Vagina (tissue), 2 donors: Measurements from ENCODE around the gene WNT5A. TPM values are rescaled to one million over a fixed set of nuclear protein-coding genes. Genes with fewer than 3 reads are reported as not detected.

ENCODE experiments used
- DNase-seq, 2 donors: peaks; one replicate each; pipeline ENCODE4 v3.0.0-alpha.2; 2017; ENCODE audit errors: extremely low spot score in 2 of 2
- H3K27ac ChIP-seq: fragments of 200-600 bp; sonication (generic); one replicate; pipeline ENCODE4 v1.5.1; 2019
- H3K27me3 ChIP-seq: fragments of 200-600 bp; sonication (generic); one replicate; pipeline ENCODE4 v1.5.1; 2019
- H3K36me3 ChIP-seq, 2 donors: fragments of 200-600 bp; sonication (generic); one replicate each; pipeline ENCODE4 v1.5.1; 2017 to 2019
- H3K4me1 ChIP-seq: fragments of 200-600 bp; sonication (generic); one replicate; pipeline ENCODE4 v1.5.1; 2019
- H3K4me3 ChIP-seq, 2 donors: fragments of 200-600 bp; sonication (generic); 1 replicate in 1 of 2; 2 replicates in 1 of 2; pipeline ENCODE4 v1.5.1; 2016 to 2019
- H3K9me3 ChIP-seq: fragments of 200-600 bp; sonication (generic); one replicate; pipeline ENCODE4 v1.5.1; 2019
- POLR2A ChIP-seq, 2 donors: fragments of 450-650 bp; IDR thresholded peaks; one replicate each; pipeline ENCODE4 v1.6.1; 2017; ENCODE audit warnings: antibody characterized with exemption in 2 of 2, mild to moderate bottlenecking in 2 of 2, moderate library complexity in 2 of 2
- POLR2AphosphoS5 ChIP-seq, 2 donors: sonication (generic); formaldehyde crosslinking; IDR thresholded peaks; one replicate each; pipeline ENCODE4 v1.9.0; 2017; ENCODE audit warnings: antibody characterized with exemption in 2 of 2, mild to moderate bottlenecking in 2 of 2, low read depth in 1 of 2; ENCODE audit not compliant: insufficient read depth in 1 of 2
- intact Hi-C: fragments of 100-400 bp; cut with DNase I; formaldehyde crosslinking; loops from one replicate; pipeline ENCODE4 v1.15.1; 2023
- total RNA-seq: library from RNA; depleted of rRNA; stranded (reverse); fragments of >200 nt; gene quantifications from one replicate; pipeline ENCODE4 v1.2.3, GENCODE V29; 2016
- TF ChIP-seq, protein P1 (sequence below), 3 experiments: fragments of 450-650 bp in 2 of 3; fragments of 200-600 bp in 1 of 3; sonication (generic) in 1 of 3; IDR thresholded peaks; one replicate each; pipeline ENCODE4 v1.5.1; 2017 to 2019; ENCODE audit warnings: antibody characterized with exemption in 3 of 3, mild to moderate bottlenecking in 2 of 3, moderate library complexity in 2 of 3

The WNT5A gene
- total RNA-seq, 1 donor from 2014 or later = 52.3 TPM

DNA sequence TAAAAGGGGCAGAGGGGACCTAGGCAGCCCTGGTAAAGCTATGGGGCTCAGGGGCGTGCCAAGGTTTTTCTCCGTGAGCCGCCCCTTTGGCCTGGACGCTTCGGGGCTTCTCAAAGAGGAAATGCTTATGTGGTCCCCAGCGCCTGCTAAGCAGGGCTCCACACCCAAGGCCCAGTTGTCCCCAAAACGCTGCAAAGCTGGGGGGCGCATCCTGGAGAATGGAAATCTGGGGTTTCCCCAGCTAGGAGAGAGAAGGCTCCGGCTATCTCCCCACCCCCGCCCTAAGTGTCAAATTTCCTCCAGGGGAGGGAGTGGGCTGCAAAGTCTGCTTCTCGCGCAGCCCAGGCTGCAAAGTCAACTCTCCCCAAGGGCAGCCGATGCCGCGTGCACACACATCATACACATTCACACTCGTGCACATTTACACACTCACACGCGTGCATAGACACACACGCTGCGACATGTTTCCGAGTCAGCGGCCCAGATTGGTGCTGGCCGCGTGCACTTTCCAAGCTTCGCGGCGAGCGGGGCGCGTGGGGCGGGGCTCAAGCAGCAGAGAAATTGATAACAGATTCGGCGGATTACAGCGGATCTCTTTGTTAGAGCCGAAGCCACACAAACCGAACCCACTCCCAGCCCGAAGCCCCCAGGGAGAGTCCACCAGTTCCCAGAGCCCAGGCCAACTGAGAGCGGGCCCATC is 4.5 kb downstream of the WNT5A start:
- Histone ChIP-seq H3K4me1 (peaks cover 41% of the 10 kb centered on the region), H3K36me3 (no peaks in the 10 kb centered on the region), H3K4me3 (peak overlapping the region; percentile 42 to 43), H3K27me3 (no peaks in the 10 kb centered on the region), H3K9me3 (no peaks in the 10 kb centered on the region), H3K27ac (peak overlapping the region; percentile 30)
- DNase-seq = no peak
- TF ChIP-seq, protein P1, sequence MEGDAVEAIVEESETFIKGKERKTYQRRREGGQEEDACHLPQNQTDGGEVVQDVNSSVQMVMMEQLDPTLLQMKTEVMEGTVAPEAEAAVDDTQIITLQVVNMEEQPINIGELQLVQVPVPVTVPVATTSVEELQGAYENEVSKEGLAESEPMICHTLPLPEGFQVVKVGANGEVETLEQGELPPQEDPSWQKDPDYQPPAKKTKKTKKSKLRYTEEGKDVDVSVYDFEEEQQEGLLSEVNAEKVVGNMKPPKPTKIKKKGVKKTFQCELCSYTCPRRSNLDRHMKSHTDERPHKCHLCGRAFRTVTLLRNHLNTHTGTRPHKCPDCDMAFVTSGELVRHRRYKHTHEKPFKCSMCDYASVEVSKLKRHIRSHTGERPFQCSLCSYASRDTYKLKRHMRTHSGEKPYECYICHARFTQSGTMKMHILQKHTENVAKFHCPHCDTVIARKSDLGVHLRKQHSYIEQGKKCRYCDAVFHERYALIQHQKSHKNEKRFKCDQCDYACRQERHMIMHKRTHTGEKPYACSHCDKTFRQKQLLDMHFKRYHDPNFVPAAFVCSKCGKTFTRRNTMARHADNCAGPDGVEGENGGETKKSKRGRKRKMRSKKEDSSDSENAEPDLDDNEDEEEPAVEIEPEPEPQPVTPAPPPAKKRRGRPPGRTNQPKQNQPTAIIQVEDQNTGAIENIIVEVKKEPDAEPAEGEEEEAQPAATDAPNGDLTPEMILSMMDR (IDR thresholded peaks at IDR 0.05) = no peak
- peak in 1 of 2 donors; percentile 16 for TF ChIP-seq POLR2AphosphoS5 (IDR thresholded peaks at IDR 0.05; ENCODE audit: insufficient read depth in 1 of 2, low read depth in 1 of 2)
- intact Hi-C loops = no loop called here

DNA sequence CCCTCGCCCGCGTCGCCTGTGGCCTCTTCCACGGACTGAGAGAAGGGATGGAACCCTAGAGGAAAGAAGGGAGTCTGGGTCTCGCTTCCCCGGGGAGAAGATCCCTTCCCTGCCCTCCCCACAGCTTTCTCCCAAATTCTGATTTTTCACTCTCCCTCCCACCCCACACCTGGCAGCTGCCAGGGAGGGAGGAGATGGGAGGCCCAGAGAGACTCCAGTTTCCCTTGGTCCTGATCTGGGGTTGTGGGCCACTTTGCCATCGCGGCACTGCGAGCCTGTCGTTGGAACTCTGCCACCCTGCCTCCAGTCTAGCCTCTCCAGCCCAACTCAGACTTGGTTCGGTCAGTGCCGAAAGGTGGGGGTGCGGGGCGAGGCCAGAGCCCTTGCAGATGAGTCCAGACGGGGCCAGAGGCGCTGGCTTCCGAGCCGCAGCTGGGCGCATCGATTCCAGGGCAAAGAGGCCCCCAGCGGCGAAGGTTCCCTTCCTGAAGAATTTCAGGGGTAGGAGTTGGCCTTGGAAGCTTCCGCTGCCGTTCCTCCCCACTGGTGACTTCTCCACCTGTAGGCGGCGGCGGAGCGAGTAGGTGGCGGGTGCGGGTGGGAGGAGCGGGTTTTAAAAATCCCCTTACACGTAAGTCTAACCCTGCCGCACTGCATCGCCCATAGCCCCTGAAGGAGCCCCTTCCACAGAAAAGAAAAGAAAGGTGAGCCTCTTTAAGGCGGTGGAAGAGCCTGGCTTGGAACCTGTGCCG is 5.2 kb downstream of the WNT5A start:
- no peak for DNase-seq
- TF ChIP-seq POLR2AphosphoS5 (IDR thresholded peaks at IDR 0.05; ENCODE audit: insufficient read depth in 1 of 2, low read depth in 1 of 2) = no peak
- no peak for TF ChIP-seq POLR2A (IDR thresholded peaks at IDR 0.05)
- TF ChIP-seq, protein P1 (IDR thresholded peaks at IDR 0.05) = no peak
- Histone ChIP-seq H3K4me1 (peaks cover 41% of the 10 kb centered on the region), H3K4me3 (peak overlapping the region; percentile 42 to 43), H3K27ac (peak overlapping the region; percentile 36), H3K36me3 (no peaks in the 10 kb centered on the region), H3K9me3 (no peaks in the 10 kb centered on the region), H3K27me3 (no peaks in the 10 kb centered on the region)
- intact Hi-C loops = no loop called here

DNA sequence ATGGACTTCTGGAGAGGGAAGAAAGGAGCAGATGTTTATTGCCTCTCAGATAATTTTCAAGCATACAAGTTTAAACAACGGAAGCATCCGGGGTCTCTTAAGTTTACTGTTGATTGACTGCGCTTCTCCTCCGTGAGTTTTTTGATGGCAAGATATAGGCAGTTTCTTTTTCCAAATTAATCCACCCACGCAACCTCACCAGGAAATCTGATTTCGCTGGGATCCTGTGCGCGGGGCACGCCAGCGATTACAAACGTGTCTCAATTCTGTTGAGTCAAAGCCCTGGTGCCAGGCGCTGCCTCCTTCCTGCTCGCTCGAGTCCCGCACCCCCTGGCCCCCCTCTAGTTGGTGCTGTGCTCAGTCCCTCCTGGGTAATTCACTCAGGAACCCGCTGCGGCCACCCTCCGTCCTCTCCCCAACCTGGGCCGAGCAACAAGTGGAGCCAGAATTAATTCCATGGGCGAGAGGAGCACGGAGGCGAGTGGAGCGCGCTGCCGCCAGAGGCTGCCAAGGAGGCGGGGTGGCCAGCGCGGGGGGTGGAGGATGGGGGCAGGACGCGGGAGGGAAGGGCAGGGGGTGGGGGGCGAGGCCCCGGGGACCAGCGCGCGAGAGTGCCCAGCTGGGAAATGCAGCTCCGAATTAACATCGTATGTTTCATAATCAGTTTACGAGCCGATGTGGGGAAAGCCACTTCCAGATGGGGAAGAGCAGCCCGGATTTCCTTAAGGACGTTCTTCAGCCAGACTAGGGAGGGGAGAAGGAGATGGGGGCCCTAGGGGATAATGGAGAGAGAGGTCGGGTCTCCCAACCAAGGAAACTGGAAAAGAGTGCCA is 6.0 kb downstream of the WNT5A start:
- no peaks in the 10 kb centered on the region for H3K27me3 ChIP-seq
- H3K27ac ChIP-seq = peak overlapping the region; percentile 36
- H3K4me3 ChIP-seq = peak overlapping the region; percentile 42 to 43
- DNase-seq = no peak
- no peak for TF ChIP-seq POLR2A (IDR thresholded peaks at IDR 0.05)
- TF ChIP-seq, protein P1 (IDR thresholded peaks at IDR 0.05) = no peak
- TF ChIP-seq POLR2AphosphoS5 (IDR thresholded peaks at IDR 0.05; ENCODE audit: insufficient read depth in 1 of 2, low read depth in 1 of 2) = peak in 1 of 2 donors; percentile 46
- intact Hi-C loops = no loop called here
- H3K36me3 ChIP-seq = no peaks in the 10 kb centered on the region
- H3K4me1 ChIP-seq = peaks cover 41% of the 10 kb centered on the region
- H3K9me3 ChIP-seq = no peaks in the 10 kb centered on the region

DNA sequence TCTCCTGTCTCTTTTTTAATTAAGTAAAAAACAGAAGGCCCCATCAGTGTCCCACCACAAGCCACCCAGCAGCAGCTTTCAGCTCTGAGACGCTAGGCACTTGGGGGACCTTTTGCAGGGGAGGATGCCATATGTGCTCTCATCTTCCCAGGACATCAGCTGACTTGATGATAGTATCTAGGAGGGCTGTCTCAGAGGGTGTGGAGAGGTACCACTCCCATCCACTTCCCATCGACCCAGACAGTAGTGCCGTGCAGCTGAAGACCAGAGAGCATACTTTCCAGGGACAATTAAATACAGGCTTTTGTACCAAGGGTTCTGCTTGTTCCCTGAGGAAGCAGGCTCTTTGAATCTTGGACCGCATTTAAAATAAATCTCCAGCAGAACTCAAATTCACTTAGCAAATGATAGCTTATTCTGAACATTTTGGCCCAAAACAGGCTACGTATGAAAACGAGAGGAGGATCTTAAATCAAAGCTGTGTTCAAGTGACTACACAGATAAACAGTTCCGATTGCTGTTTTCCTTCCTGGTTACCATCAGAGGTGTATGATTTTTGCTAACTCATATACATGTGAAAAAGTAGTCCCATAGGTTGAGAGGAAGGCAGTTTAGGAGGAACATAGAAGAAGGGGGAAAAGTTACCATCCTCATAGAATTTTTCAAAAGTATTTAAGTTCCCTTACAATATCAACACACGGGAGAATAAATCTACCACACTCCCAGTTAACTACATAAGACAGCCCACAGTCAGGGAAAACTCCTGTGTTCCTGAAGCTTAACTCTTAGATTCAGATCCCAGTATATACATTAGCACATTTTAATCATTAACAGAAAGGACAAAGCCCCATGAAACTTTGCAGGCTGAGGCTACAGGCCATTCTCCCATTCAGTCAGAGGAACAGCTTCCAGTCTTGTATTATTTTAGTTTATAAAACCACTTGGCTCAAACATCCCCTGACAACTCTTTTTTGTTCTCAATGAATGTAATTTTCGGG is 9.5 kb downstream of the WNT5A start:
- TF ChIP-seq POLR2AphosphoS5 (IDR thresholded peaks at IDR 0.05; ENCODE audit: insufficient read depth in 1 of 2, low read depth in 1 of 2) (no peak), POLR2A (IDR thresholded peaks at IDR 0.05) (no peak)
- TF ChIP-seq, protein P1 (IDR thresholded peaks at IDR 0.05) = no peak

More for the DNA sequence above, 9.5 kb downstream of the WNT5A start:
- Histone ChIP-seq H3K27ac (no peak overlapping the region), H3K9me3 (no peaks in the 10 kb centered on the region), H3K4me3 (no peak overlapping the region), H3K27me3 (no peaks in the 10 kb centered on the region), H3K4me1 (peaks cover 19% of the 10 kb centered on the region), H3K36me3 (peaks cover 0 to 5% of the 10 kb centered on the region in 2 donors)
- DNase-seq = no peak
- intact Hi-C loops = no loop called here
